Mammary epithelial cell (primary cell): ENCODE measurements around the gene IFT122.

ENCODE experiments used
- CTCF ChIP-seq, 2 donors: IDR thresholded peaks in 1 of 2; conservative IDR thresholded peaks in 1 of 2; 2 replicates each; pipeline ENCODE4 v1.5.1; 2011 to 2012; ENCODE audit warnings: inconsistent platforms in 2 of 2, low read length in 2 of 2, mild to moderate bottlenecking in 2 of 2, control low read depth in 1 of 2, low read depth in 1 of 2; ENCODE audit not compliant: insufficient read depth in 1 of 2; ENCODE audit errors: extremely low read depth in 1 of 2
- EZH2 ChIP-seq: IDR thresholded peaks from 2 replicates; pipeline ENCODE4 v1.6.1; 2012; ENCODE audit warnings: low read length, inconsistent platforms, borderline replicate concordance

- TF ChIP-seq CTCF (conservative IDR thresholded peaks at IDR 0.05 in 1 of 2, IDR thresholded peaks at IDR 0.05 in 1 of 2; ENCODE audit: extremely low read depth in 1 of 2, insufficient read depth in 1 of 2, low read depth in 1 of 2, low read length in 2 of 2) = no peak
- TF ChIP-seq EZH2 = no peak
These were observed 40.1 kb upstream of the IFT122 start for GRCh38 chr3:129399895-129400357.
